Measurements from ENCODE around the gene NDUFA6.
"Not testable (repeated sequence)": the region's sequence is repeated elsewhere in the genome, so short reads cannot be mapped to it uniquely, and the experiment has no call there.

The NDUFA6 gene

DNA sequence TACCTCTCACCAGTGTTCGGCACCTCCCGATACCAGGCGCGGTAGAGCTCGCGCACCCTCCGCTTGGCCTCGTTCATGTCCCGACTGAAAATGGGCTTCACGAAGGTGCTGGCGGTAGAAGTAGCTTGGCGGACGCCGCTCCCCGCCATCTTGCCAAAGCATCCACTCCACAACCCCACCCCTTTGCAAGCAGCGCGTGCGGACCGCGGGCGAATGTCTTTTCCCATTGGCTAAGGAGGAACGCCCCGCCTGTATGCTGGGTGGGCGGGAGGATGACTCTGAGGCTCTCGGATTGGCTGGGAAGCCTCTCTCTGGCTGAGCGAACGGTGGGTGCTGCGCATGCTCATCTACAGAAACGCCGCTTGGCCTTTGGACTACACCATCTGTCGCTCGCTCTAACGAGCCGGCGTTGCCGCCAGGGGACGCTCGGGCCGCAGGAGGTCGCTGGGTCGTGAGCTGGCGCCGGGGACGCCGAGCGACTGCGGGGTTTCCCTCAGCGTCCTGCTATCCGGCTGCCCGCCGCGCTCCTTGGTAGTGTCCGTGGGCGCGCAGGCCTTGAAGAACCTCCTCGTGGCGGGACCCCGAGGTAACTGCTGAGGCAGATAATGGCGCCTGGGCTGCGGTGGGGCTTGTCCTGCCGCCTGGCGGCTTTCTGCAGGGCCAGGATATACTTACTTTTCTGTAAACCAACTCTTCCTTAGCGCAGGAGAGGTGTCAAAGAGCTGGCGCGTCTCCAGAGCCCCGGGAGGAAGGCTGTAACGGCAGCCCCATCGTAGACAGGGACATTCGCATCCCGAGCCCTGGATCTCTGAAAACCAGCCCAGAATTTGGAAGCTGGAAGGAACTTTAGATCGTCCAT, at the start of gene NDUFA6 (continued):
- TF ChIP-seq ZNF600 (tag by site-specific recombination; IDR thresholded peaks at IDR 0.05) = peak; percentile 41; the same call in 1 of the 2 replicates
- TF ChIP-seq KLF1 (tag by site-specific recombination; IDR thresholded peaks at IDR 0.05) = no peak; the same call in 1 of the 2 replicates
- no peak for TF ChIP-seq ZNF324 (tag by site-specific recombination; IDR thresholded peaks at IDR 0.05)
- TF ChIP-seq ZNF248 (tag by site-specific recombination; IDR thresholded peaks at IDR 0.05) = no peak
- TF ChIP-seq ZNF184 (tag by site-specific recombination; IDR thresholded peaks at IDR 0.05) = peak; percentile 40; the same call in 1 of the 2 replicates
- no peak for TF ChIP-seq ZNF266 (tag by site-specific recombination; IDR thresholded peaks at IDR 0.05; ENCODE audit: low read depth)

DNA sequence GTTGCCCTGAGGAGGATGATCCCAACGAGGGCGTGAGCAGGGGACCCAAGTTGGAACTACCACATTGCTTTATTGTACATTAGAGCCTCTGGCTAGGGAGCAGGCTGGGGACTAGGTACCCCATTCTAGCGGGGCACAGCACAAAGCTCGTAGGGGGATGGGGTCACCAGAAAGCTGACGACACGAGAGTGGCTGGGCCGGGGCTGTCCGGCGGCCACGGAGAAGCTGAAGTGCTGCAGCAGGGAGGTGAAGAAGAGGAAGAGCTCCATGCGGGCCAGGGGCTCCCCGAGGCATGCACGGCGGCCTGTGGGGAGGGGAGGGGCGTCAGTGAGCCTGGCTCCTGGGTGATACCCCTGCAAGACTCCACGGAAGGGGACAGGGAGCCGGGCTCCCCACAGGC, 49.6 kb upstream of the NDUFA6 start:
- H3K27ac ChIP-seq (ENCODE audit: extremely low read depth, low read depth, low read length); H3K4me1 ChIP-seq (ENCODE audit: control insufficient read depth, insufficient read depth, low read length); CTCF ChIA-PET; H3K4me3 ChIP-seq (ENCODE audit: low read depth, low read length); POLR2A ChIA-PET; H3K9me3 ChIP-seq (ENCODE audit: control insufficient read depth, insufficient read depth, low read depth, low read length): not testable (repeated sequence)
- H3K36me3 ChIP-seq (ENCODE audit: control insufficient read depth in 2 of 2, insufficient read depth in 1 of 2, low read length in 2 of 2) = peaks cover 0 to 20% of the 10 kb centered on the region in 2 experiments; a peak in 1 of 3 replicates

DNA sequence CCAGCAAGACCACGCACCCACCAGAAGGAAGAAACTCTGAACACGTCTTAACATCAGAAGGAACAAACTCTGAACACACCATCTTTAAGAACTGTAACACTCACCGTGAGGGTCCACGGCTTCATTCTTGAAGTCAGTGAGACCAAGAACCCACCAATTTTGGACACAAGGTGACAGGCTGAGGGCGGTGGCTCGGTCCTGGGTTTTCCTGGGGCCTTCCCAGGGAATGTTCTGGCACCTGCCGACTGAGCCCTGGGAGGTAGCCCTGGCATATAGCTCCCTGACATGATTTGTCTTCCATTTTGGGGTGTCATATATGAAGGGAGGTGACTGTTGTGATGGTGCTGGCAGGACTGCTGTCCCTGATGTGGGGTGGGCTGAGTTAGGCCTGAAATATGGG, 48.9 kb upstream of the NDUFA6 start:
- H3K27ac ChIP-seq (ENCODE audit: extremely low read depth, low read depth, low read length); H3K9me3 ChIP-seq (ENCODE audit: control insufficient read depth, insufficient read depth, low read depth, low read length); POLR2A ChIA-PET; H3K4me3 ChIP-seq (ENCODE audit: low read depth, low read length); H3K4me1 ChIP-seq (ENCODE audit: control insufficient read depth, insufficient read depth, low read length): not testable (repeated sequence)
- CTCF ChIA-PET = interaction anchor here (0.8 kb wide), 1 partner anchor 27 kb away, joined by 3 read pairs; no protein-coding TSS in a partner anchor
- H3K36me3 ChIP-seq (ENCODE audit: control insufficient read depth in 2 of 2, insufficient read depth in 1 of 2, low read length in 2 of 2) = peaks cover 0 to 20% of the 10 kb centered on the region in 2 experiments; a peak in 1 of 3 replicates

DNA sequence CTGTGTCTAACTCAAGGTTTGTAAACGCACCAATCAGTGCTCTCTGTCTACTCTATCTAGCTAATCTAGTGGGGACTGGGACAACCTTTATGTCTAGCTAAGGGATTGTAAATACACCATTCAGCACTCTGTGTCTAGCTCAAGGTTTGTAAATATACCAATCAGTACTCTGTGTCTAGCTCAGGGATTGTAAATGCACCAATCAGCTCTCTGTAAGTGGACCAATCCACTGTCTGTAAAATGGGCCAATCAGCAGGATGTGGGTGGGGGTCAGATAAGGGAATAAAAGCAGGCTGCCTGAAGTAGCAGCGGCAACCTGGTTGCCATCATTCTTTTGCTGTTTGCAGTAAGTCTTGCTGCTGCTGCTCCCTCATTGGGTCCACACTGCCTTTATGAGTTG, 48.4 kb upstream of the NDUFA6 start:
- CTCF ChIA-PET = interaction anchor here (0.8 kb wide), 1 partner anchor 26 kb away, joined by 3 read pairs; no protein-coding TSS in a partner anchor
- no peak overlapping the region for H3K4me3 ChIP-seq (ENCODE audit: low read depth, low read length)
- POLR2A ChIA-PET = no interaction called here
- no peaks in the 10 kb centered on the region for H3K4me1 ChIP-seq (ENCODE audit: control insufficient read depth, insufficient read depth, low read length)
- H3K36me3 ChIP-seq (ENCODE audit: control insufficient read depth in 2 of 2, insufficient read depth in 1 of 2, low read length in 2 of 2) = peaks cover 0 to 14% of the 10 kb centered on the region in 2 experiments; a peak in 1 of 3 replicates
- TF ChIP-seq, protein P1, sequence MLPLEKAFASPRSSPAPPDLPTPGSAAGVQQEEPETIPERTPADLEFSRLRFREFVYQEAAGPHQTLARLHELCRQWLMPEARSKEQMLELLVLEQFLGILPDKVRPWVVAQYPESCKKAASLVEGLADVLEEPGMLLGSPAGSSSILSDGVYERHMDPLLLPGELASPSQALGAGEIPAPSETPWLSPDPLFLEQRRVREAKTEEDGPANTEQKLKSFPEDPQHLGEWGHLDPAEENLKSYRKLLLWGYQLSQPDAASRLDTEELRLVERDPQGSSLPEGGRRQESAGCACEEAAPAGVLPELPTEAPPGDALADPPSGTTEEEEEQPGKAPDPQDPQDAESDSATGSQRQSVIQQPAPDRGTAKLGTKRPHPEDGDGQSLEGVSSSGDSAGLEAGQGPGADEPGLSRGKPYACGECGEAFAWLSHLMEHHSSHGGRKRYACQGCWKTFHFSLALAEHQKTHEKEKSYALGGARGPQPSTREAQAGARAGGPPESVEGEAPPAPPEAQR (tag by site-specific recombination; IDR thresholded peaks at IDR 0.05) = no peak
- TF ChIP-seq ZNF785 (tag by site-specific recombination; IDR thresholded peaks at IDR 0.05) (no peak), ZNF514 (tag by site-specific recombination; IDR thresholded peaks at IDR 0.05) (no peak), KLF16 (tag by site-specific recombination; IDR thresholded peaks at IDR 0.05) (no peak), ZBTB21 (tag by site-specific recombination; IDR thresholded peaks at IDR 0.05) (no peak), ZNF837 (tag by site-specific recombination; IDR thresholded peaks at IDR 0.05) (no peak), ZNF112 (tag by site-specific recombination; IDR thresholded peaks at IDR 0.05) (no peak), ZNF776 (tag by site-specific recombination; IDR thresholded peaks at IDR 0.05; ENCODE audit: borderline replicate concordance) (no peak), HOXC10 (CRISPR knock-in tag; IDR thresholded peaks at IDR 0.05) (no peak), ZNF155 (tag by site-specific recombination; IDR thresholded peaks at IDR 0.05) (no peak), ZNF561 (tag by site-specific recombination; IDR thresholded peaks at IDR 0.05; ENCODE audit: borderline replicate concordance) (no peak), ZBTB8A (tag by site-specific recombination; IDR thresholded peaks at IDR 0.05) (no peak), ZNF311 (tag by site-specific recombination; IDR thresholded peaks at IDR 0.05; ENCODE audit: borderline replicate concordance) (no peak), ZNF211 (tag by site-specific recombination; IDR thresholded peaks at IDR 0.05; ENCODE audit: low read depth) (no peak), ZNF184 (tag by site-specific recombination; IDR thresholded peaks at IDR 0.05) (no peak), ZNF16 (tag by site-specific recombination; IDR thresholded peaks at IDR 0.05; ENCODE audit: low read depth) (no peak), ZFP3 (tag by site-specific recombination; IDR thresholded peaks at IDR 0.05; ENCODE audit: low read depth) (no peak)
- TF ChIP-seq, protein P2, sequence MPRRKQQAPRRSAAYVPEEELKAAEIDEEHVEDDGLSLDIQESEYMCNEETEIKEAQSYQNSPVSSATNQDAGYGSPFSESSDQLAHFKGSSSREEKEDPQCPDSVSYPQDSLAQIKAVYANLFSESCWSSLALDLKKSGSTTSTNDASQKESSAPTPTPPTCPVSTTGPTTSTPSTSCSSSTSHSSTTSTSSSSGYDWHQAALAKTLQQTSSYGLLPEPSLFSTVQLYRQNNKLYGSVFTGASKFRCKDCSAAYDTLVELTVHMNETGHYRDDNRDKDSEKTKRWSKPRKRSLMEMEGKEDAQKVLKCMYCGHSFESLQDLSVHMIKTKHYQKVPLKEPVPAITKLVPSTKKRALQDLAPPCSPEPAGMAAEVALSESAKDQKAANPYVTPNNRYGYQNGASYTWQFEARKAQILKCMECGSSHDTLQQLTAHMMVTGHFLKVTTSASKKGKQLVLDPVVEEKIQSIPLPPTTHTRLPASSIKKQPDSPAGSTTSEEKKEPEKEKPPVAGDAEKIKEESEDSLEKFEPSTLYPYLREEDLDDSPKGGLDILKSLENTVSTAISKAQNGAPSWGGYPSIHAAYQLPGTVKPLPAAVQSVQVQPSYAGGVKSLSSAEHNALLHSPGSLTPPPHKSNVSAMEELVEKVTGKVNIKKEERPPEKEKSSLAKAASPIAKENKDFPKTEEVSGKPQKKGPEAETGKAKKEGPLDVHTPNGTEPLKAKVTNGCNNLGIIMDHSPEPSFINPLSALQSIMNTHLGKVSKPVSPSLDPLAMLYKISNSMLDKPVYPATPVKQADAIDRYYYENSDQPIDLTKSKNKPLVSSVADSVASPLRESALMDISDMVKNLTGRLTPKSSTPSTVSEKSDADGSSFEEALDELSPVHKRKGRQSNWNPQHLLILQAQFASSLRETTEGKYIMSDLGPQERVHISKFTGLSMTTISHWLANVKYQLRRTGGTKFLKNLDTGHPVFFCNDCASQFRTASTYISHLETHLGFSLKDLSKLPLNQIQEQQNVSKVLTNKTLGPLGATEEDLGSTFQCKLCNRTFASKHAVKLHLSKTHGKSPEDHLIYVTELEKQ (tag by site-specific recombination; IDR thresholded peaks at IDR 0.05; ENCODE audit: borderline replicate concordance) = no peak
- TF ChIP-seq, protein P3, sequence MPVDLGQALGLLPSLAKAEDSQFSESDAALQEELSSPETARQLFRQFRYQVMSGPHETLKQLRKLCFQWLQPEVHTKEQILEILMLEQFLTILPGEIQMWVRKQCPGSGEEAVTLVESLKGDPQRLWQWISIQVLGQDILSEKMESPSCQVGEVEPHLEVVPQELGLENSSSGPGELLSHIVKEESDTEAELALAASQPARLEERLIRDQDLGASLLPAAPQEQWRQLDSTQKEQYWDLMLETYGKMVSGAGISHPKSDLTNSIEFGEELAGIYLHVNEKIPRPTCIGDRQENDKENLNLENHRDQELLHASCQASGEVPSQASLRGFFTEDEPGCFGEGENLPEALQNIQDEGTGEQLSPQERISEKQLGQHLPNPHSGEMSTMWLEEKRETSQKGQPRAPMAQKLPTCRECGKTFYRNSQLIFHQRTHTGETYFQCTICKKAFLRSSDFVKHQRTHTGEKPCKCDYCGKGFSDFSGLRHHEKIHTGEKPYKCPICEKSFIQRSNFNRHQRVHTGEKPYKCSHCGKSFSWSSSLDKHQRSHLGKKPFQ (tag by site-specific recombination; IDR thresholded peaks at IDR 0.05) = no peak
- no peaks in the 10 kb centered on the region for H3K9me3 ChIP-seq (ENCODE audit: control insufficient read depth, insufficient read depth, low read depth, low read length)
- H3K27ac ChIP-seq (ENCODE audit: extremely low read depth, low read depth, low read length) = no peak overlapping the region
